ENCODE data around the gene DYNC2I2.

GRCh38 chr9:128624566-128624965 is 32.1 kb downstream of the DYNC2I2 start:
- no peak for TF ChIP-seq CTCF (IDR thresholded peaks at IDR 0.05; ENCODE audit: low read depth, low read length, poor library complexity, severe bottlenecking)
- no peak for TF ChIP-seq EZH2phosphoT487 (IDR thresholded peaks at IDR 0.05; ENCODE audit: borderline replicate concordance, low read length)

Measured in DOHH2 (cell line).